HG02840 (cell line): ENCODE data around the gene EXOSC6.
"Not testable (repeated sequence)": the region's sequence is repeated elsewhere in the genome, so short reads cannot be mapped to it uniquely, and the experiment has no call there.

Experiments
- ATAC-seq: cut with Tn5 transposase; IDR thresholded peaks from one replicate; pipeline ENCODE4 v1.9.1; 2021; ENCODE audit warnings: mild to moderate bottlenecking, moderate library complexity, moderate number of reproducible peaks; ENCODE audit not compliant: unreplicated experiment, low FRiP score

The EXOSC6 gene

DNA sequence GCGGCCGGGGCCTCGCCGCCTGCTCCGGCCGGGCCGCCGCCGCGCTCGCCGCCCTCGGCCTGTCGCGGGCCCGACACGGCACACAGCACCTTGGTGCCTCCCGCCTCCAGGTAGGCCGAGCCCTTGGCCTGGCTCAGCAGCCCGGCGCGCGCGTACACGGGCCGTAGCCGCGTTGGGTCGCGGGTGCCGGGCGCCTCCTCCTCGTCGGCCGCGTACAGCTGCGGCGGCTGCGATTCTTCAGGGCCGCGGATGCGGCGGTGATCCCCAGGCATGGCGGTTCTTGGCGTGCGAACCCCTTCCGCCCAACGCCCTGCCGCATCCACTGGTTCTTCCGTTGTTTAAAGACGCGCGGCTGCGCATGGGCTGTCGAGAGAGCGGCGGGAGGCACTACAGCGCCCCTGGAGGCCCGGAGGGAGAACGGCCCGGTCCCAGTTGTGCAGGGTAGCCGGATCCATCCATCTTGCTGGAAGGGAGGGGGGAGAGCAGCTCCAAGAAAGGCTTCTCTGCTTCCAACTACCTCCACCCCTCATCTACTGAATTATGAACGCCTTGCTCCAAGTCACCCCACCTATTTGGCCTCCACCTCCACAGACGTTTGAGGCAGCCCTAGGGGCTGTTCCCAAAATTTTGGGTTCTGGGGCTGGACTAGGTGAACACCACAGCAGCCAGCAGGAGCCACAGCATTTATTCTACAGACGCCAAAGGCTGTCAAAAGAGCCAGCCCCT, at the start of gene EXOSC6:
EXOSC6 (minus strand) TSS at position 312 of the 726 bp plus-strand sequence; CDS start at position 272, 40 bp downstream.
- peak; percentile 81 for ATAC-seq

DNA sequence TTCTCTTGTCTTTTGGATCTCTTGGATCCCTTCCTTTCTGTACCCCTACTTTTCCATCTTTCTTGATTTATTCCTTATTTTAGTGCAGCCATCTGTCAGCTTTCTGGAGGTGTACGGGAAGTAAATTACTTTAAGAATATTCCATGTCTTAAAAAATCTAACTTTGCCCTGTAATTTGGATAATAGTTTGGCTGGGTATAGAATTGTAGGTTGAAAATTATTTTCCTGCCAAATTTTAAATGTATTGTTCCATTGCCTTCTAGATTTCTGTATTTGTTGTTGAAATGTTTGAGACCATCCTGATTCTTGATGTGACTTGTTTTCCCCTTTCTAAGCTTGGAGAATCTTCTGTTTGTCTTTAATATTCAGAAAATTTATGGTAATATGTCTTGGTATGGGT, 49.4 kb upstream of the EXOSC6 start:
- no peak for ATAC-seq

- ATAC-seq, result no peak
These were observed 47.5 kb upstream of the EXOSC6 start, which contains the start of gene DDX19B for GRCh38 chr16:70298988-70299938. Gene DDX19B (plus strand): TSS chr16:70299186. CDS start chr16:70299298, 112 bp downstream.

- no peak for ATAC-seq
These were observed 43.9 kb upstream of the EXOSC6 start for GRCh38 chr16:70295634-70296033.

- no peak for ATAC-seq
These were observed 42.8 kb upstream of the EXOSC6 start for GRCh38 chr16:70294385-70295025.

DNA sequence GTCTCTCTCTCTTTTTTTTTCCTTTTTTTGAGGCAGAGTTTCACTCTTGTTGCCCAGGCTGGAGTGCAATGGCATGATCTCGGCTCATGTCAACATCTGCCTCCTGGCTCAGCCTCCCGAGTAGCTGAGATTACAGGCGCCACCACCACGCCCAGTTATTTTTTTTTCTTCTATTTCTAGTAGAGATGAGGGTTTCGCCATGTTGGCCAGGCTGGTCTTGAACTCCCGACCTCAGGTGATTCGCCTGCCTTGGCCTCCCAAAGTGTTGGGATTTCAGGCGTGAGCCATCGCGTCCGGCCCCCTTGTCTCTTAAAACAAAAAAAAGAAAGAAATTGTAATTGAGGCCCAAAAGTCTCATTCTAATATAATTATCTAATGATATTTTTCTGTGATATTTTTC, 40.4 kb upstream of the EXOSC6 start:
- ATAC-seq, result not testable (repeated sequence)

- ATAC-seq, result no peak
These were observed 39.3 kb upstream of the EXOSC6 start for GRCh38 chr16:70290949-70291519.

- ATAC-seq, result peak; percentile 97
These were observed 37.7 kb upstream of the EXOSC6 start, which contains the start of gene AARS1 for GRCh38 chr16:70289229-70290094. Gene AARS1 (minus strand): TSS chr16:70289506. CDS start chr16:70282763, 6,743 bp downstream.

- ATAC-seq, result not testable (repeated sequence)
These were observed 35.7 kb upstream of the EXOSC6 start for GRCh38 chr16:70287304-70287971.

- ATAC-seq, result no peak
These were observed 24.7 kb upstream of the EXOSC6 start for GRCh38 chr16:70276392-70276791.

DNA sequence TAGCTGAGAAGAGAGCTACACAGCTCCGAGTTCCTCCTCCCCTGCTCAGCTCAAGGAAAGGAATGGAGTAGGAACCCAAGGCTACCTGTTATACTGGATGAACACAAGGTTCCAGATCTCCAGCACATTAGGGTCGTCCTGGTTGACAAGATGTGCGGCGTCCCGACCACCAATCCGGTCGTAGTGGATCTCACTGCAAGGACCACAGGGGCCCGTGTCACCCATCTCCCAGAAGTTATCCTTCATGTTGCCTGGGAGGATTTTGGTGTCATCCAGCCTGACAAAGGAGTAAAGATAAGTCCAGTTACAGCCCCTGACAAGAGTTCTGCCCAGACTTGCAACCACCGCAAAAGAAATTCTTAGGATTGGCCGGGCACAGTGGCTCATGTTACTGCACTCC, 20.0 kb upstream of the EXOSC6 start:
- no peak for ATAC-seq

GRCh38 chr16:70270176-70270575, 18.4 kb upstream of the EXOSC6 start:
- ATAC-seq, result no peak

DNA sequence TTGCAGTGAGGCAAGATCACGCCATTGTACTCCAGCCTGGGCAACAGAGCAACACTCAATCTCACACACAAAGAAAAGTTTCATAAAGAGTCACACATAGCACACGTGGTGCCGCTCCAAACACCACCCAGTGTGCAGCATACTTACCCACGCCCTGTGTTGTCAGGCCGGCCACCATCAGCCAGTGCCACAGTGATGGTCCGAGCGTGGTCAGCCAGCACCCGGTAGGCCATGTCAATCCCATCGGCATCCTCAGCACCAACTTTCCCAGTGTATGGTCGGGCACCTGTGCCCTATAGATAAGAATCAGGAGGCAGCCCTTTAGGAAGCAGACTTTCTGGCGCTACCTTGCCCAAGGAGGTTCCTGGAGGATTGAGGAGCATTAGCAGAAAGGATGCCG, 17.7 kb upstream of the EXOSC6 start:
- ATAC-seq, result no peak

- ATAC-seq, result not testable (repeated sequence)
These were observed 16.2 kb upstream of the EXOSC6 start for GRCh38 chr16:70267922-70268321.

DNA sequence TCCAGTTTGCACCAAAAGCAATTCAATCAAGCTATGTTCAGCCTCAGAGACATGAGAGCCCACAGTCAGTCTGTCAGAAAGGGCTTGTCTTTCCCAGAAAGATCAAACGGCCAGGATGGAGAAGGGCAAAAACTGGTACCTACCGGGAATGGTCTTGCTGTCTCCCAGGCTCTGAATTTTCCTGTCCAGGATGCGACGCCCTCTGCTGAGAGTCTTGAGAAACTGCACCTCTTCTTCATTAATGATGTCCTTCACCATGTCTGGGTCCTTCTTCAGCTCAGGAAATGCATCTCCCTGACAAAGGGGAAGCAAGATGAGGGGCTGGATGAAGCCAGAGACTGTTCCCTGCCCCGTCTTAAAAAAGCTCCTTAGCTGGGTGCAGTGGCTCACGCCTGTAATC, 15.8 kb upstream of the EXOSC6 start:
- no peak for ATAC-seq

GRCh38 chr16:70259903-70260302, 8.2 kb upstream of the EXOSC6 start:
- not testable (repeated sequence) for ATAC-seq

DNA sequence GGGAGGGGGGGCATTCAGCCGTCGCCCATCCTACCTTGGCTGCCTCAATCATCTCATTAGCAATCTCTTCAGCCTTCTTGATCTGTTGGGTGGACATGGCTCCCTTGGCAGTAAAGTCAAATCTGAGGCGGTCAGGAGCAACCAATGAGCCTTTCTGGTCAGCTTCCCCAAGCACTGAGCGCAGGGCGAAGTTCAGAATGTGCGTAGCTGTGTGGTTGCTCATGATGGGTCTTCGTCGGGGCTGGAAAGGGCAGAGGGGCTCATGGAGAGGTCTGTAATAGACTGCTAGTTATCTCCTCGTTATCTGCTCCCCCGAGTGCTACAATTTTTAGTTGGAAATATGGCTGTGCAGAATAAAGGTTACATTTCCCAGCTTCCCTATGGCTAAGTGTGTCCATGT, 7.2 kb upstream of the EXOSC6 start:
- no peak for ATAC-seq

GRCh38 chr16:70258065-70258464, 6.3 kb upstream of the EXOSC6 start:
- no peak for ATAC-seq

GRCh38 chr16:70257391-70257790, 5.7 kb upstream of the EXOSC6 start:
- no peak for ATAC-seq
